Loucy (cell line): ENCODE results near the gene PHF12.

Experiments used
- EZH2phosphoT487 ChIP-seq: fragments of 200-600 bp; IDR thresholded peaks from 2 replicates; pipeline ENCODE4 v1.6.1; 2018; ENCODE audit warnings: antibody characterized with exemption, mild to moderate bottlenecking, moderate library complexity, borderline replicate concordance
- TF ChIP-seq, protein P1 (sequence below): fragments of 200-600 bp; sonication (generic); conservative IDR thresholded peaks from 2 replicates; pipeline ENCODE4 v1.5.1; 2014; ENCODE audit warnings: mild to moderate bottlenecking, antibody characterized with exemption, low read length

DNA sequence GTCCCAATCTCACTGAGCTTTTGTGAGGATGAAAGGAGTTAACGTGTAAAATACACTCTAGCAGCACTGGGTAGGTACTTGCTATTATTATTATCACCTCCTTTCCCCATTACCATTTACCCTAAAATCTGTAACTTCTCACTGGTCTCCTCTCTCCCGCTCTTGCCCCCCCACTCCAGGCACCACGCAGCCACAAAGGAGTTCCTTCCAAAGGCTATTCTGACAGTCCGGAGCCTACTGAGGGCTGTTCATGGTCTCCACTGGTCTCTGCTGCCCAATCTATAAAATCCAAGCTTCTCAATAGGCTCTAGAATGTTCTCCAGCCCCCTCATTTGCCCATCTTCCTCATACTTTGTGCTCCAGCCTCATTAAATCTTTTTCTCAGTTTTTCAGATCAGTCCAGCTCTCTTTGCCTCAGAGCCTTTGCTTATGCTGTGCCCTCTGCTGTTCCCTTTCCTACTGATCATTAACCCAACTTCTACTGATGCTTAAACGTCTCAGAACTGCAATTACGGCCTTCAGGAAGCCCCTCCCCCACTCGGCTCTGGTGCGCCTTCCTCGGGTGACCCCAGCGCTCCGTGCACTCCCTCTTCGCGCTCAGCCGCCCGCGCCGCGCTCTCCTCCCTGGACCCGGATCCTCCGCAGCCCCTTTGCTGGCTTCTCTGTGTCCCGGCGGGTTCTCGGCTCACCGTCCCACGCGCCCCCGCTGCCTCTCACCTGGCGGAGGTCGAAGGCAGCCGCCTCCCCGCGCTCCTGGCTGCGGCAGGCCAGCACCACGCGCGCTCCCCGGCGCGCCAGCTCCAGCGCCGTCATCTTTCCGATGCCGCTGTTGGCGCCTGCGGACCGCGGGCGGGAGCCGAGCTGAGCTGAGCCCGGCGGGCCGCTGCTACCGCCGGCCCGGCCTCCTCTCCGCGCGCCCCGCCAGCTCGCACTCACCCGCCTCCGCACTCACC, 49.2 kb downstream of the PHF12 start:
- TF ChIP-seq, protein P1, sequence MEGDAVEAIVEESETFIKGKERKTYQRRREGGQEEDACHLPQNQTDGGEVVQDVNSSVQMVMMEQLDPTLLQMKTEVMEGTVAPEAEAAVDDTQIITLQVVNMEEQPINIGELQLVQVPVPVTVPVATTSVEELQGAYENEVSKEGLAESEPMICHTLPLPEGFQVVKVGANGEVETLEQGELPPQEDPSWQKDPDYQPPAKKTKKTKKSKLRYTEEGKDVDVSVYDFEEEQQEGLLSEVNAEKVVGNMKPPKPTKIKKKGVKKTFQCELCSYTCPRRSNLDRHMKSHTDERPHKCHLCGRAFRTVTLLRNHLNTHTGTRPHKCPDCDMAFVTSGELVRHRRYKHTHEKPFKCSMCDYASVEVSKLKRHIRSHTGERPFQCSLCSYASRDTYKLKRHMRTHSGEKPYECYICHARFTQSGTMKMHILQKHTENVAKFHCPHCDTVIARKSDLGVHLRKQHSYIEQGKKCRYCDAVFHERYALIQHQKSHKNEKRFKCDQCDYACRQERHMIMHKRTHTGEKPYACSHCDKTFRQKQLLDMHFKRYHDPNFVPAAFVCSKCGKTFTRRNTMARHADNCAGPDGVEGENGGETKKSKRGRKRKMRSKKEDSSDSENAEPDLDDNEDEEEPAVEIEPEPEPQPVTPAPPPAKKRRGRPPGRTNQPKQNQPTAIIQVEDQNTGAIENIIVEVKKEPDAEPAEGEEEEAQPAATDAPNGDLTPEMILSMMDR: no peak
- no peak for TF ChIP-seq EZH2phosphoT487
